NCI-H2196 (cell line): Measurements from ENCODE around the gene PHPT1.
A peak's percentile ranks its signal among the peaks of the same experiment; 100 is the strongest.
"Not testable (repeated sequence)": the region's sequence is repeated elsewhere in the genome, so short reads cannot be mapped to it uniquely, and the experiment has no call there.

Experiments used
- DNase-seq: peaks from one replicate; lab custom pipeline; 2025; ENCODE audit not compliant: unreplicated experiment; lab: John Stamatoyannopoulos, UW

Gene PHPT1

GRCh38 chr9:136883670-136884069 is 34.5 kb downstream of the PHPT1 start:
- not testable (repeated sequence) for DNase-seq

- DNase-seq, result peak; percentile 97
Observed at GRCh38 chr9:136885950-136886578, 36.9 kb downstream of the PHPT1 start, which contains the start of gene TRAF2. TSS of gene TRAF2 (plus strand) at chr9:136886516. CDS start at chr9:136898741, 12,225 bp downstream.

GRCh38 chr9:136886610-136887597 is 37.7 kb downstream of the PHPT1 start:
- DNase-seq, result peak; percentile 55

- DNase-seq, result no peak
Observed at GRCh38 chr9:136888454-136888853, 39.2 kb downstream of the PHPT1 start.

- no peak for DNase-seq
Observed at GRCh38 chr9:136889858-136890257, 40.6 kb downstream of the PHPT1 start.

GRCh38 chr9:136890661-136891060 is 41.5 kb downstream of the PHPT1 start:
- no peak for DNase-seq

GRCh38 chr9:136896027-136896426 is 46.8 kb downstream of the PHPT1 start:
- no peak for DNase-seq

- DNase-seq, result no peak
Observed at GRCh38 chr9:136898483-136899100, 49.4 kb downstream of the PHPT1 start.

GRCh38 chr9:136899196-136899595 is 50.0 kb downstream of the PHPT1 start:
- no peak for DNase-seq

- DNase-seq, result no peak
Observed at GRCh38 chr9:136900556-136900955, 51.3 kb downstream of the PHPT1 start.
